Hypothalamus (tissue), 51 donors: ENCODE data around the gene POLL.

Experiments used
- DNase-seq, 51 donors: peaks; one replicate each; lab custom pipeline; 2025; lab: John Stamatoyannopoulos, UW

POLL gene

DNA sequence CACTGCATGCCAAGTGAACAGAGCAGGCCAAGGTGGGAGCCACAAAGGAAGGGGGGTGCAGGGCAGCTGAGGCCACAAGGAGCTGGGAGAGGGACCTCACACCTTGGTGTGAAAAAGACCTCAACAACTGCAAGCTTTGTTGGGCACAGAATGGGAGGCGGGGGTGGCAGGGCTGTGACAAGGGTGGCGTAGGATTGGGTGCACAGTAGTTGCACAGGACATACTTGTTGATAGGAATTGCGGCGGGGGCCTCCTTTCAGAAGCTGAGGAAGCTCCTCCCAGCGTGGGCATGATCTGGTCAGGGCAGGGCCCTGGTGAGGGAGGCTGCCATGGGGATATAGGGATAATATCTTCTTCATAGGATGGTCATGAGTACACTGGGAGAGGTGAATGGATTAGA lies 25.8 kb downstream of the POLL start:
- DNase-seq: no peak

DNA sequence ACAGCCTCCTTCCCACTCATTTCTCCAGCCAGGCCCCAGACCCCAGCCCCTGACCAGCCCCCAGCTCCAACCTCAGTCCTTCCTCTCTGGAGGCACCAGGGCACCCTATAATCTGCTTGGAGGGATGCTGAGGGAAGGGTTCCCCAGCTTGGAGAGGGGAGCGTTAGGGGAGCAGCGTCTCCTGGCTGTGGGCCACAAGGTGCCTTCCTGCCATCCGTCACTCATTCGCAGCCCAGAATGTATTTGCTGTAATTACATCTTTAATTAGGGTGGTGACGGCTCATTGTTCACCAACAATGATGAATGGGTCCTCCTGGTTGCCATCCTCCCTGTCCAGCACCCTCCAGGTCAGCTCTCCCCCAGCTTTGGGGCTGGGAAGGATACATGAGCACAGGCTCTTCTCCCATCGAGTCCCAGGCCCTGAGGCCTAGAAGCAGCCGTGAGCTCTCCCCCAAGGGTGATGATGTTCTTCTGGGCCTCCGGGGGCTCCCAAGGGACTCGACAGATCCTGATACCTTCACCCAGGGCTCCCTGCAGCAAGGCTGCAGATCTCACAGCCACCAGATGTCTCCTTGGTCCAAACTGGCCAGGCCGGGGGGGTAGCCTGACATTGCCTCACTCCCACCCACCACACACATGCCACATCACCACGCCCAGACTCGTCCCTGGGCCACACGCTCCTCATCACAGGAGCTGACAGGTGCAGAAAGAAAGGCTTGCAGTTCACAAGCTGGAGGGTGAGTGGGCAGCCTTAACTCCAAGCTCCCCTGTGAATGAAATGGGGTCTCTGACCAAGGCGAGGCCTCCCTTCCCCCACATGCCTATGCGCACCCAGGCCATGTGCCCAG lies 26.8 kb downstream of the POLL start:
- no peak for DNase-seq

DNA sequence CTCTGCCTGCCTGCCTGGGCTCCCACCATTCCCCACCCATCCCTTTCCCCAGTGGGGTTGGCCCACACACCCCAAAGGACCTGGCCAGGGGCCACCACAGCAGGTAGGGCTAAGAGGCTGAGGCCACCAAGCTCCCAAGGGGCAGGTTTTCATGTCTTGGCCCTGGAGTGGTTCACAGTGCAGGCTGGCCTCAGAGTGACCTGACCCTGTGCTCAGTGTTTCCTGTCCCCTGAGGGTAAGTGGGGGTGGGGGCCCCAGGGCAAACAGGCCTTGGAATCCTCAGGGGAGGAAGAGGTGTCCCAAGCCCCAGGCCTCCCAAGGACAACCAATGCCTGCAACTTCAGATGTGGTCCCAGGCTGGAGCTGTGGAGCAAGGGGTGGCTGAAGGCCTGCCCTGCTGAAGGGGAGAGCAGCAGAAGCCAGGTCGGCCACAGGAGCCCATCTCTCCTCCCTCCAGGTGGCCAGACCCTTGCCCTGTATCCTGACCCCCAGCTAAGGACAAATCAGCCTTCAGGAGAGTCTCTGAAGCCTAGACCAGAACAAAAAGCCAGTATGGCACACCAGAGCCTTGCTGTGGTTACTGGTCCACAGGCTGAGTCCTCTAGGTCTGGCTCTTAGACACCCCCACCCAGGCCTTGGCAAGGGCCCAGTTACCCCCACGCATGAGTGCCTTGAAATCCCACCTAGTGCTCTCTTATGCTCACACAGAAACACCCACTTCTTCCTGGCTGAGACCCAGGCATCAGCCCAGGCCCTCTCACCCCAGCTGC lies 27.6 kb downstream of the POLL start:
- DNase-seq: no peak

DNA sequence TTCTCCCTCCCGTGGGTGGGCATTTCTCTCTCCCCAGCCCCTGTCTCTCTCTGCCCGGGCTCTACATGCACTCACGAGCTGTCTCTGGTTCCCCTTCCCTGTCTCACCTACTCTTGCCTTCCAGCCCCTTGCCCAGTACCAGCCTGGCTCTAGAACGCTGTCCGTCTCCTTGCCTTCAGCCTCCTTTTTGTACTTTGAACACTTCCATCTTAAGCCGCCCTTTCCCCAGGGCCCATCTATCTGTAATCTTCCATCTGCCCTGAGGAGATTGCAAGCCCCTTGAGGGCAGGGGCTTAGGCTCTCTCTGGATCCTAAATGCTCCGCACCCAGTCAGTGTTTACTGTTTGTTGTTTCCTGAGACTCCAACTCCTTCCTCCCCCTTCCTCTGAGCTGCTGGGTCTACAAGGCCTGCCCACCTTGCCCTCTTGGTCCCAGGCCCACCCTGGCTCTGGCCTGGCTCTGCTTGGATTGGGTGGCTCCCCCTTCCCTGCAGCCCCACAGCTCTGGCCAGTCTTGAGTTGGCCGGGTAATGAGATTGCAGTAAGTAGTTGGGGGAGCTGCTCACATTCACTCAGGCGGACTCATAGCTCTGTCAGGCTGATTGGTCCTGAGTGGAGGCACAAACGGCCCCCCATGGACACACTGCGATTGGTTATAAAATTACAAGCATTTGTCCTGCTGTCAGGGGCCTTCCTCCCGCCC lies 28.3 kb downstream of the POLL start:
- DNase-seq: no peak

DNA sequence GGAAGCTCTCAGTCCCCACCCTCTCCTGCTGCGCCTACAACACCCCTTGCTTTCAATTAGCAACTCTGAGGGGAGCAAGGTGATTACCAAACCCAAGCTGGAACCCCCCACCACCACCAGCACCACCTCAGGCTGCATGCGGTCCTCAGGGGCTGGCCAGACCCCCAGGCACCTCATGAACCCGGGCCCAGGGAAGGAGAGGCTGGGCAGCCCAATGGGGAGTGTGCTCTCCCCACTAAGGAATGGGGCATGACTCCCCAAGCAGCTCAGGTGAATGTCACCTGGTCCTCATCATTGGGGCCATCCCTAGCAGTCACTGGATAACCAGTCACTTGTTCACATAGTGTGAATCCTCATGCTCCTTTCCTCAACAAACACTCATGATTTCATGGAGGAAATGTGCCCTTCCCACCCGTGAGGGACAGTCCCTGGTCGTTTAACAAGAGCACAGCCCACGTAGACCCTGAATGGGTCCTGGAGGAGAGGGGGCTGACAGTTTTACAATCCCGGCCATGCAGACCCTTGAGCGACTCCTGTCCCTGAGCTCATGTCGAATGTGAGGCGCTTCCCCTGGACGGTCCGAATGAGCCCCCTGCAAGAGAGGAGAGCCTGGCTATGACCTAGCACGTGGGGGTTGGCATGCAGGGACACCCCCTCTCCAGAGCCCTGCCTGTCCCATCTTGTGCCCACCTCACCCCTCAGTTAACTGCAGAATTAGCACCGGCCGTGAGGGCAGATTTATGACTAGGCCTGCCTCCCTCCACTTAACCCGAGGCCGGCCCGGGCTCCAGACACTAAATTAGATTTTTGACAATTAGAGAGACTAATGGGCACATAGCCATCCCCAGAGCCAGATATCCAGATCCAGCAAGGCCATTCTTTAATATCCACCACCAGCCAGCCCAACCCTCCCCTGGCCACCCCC lies 29.1 kb downstream of the POLL start:
- no peak for DNase-seq

DNA sequence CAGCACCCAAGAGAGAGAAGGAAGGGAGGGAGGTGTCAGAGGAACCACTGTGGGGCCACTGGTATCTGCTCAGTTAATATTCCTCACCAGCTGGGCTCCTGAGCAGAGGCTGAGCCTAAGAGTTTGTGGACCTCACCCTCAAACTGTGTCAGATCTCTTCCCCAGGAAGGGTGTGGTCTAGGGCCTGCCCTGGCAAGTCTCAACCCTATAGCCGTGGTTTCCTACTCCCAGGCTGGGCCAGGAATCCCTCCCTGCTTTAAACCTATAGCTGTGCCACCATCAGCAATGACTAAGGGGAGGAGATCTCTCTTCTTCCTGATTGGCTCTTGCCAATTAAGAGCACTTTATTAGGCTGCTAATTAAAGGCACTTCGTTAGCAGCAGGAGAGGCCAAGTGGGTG lies 29.9 kb downstream of the POLL start:
- DNase-seq: no peak

DNA sequence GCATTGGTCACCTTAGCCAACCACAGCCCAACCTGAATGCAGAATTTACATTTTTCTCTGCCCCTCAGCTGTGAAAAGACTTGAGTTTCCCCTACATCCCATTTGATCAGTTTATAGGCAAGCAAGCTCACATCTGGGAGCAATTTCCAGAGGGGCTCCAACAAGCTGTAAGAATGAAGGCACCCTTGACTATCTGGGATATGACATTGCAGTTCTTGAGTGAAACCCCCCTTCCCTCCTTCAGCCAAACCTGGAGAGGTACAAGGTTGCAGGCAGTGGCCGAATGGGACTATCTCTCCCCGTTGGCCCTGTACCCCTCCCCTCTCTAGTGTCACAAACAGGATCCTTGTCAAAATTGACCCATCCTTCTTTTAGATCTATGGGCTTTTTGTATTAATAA lies 30.5 kb downstream of the POLL start:
- DNase-seq: no peak

DNA sequence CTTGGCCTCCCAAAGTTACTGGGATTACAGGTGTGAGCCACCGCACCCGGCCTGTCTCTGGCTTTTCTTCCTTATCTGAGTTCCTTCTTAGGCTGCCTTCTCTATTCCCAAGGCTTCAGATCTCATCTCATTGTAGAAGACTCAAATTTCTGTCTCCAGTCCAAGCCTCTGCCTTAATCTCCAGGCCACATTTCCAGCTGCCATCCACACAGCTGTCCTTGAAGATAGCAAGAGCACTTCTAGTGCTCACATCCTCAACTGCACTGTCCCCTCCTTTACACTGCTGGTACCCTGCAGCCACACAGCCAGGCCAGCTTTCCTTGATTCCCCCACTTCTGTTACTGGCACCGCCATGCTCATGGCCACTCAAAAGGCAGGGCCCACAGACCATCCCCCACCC lies 35.6 kb downstream of the POLL start:
- DNase-seq: no peak

DNA sequence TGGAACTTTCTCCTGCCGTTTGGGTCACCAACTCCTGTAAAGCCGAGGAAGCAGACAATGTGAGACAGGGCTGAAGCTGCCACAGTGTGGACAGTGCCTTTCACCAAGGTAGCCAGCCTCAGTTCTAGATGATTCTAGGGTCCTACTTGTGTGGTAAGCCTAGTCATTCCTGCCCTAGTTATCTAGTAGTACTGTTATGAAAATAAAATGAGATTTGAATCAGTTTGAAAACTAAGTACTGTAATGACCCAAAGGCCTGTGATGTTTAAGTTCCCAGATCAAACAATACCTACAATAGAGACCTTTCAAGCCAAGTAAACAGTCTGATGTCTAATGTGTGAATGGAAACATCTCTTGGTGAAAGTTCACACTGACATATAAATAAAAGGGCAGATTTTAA lies 37.1 kb downstream of the POLL start:
- no peak for DNase-seq

DNA sequence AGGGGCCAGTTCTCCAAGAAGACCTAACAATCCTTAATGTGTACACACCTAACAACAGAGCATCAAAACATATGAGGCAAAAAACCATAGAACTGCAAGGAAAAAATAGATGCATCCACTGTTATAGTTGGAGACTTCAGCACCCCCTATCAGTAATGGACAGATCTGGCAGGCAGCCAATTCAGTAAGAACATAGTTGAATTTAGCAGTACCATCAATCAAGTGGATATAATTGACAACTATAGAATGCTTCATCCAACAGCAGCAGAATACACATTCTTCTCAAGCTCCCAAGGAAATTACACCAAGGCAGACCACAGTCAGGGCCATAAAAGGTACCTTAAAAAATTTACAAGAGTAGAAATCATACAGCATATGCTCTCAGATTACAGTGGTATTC lies 42.2 kb downstream of the POLL start:
- no peak for DNase-seq

DNA sequence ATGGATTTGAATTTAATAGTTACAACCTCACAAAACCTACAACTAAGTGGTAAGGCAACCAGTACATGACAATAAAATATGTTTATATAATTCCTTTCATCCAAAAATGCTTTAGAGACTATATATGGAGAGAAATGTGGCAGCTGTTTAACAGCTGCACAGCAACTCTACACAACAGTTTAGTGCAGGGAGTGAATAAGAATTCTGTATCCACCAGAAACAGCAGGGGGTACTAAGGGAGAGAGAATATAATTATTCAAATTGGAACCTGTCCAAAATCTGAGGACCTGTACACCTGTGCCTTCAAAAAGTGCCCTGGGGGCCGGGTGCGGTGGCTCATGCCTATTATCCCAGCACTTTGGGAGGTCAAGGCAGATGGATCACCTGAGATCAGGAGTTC lies 49.6 kb downstream of the POLL start:
- no peak for DNase-seq

DNA sequence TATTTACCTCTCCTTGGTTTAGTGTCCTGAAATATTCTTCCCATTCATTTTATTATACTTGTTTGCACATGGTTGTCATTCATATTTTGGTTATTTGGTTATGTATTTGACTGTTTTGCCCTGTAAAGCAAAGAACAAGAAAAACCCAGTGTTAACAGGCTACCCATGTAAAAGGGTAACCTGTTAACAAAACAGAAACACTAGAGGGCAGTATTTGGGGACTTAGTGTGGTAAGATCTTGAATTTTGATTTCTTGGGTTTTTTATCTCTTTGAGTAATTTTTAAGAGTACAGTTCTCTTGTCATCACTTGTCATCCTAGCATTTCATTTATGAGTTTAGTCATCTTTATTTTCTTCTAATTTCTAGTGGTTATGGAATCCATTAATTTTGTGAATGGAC lies 51.3 kb downstream of the POLL start:
- no peak for DNase-seq

DNA sequence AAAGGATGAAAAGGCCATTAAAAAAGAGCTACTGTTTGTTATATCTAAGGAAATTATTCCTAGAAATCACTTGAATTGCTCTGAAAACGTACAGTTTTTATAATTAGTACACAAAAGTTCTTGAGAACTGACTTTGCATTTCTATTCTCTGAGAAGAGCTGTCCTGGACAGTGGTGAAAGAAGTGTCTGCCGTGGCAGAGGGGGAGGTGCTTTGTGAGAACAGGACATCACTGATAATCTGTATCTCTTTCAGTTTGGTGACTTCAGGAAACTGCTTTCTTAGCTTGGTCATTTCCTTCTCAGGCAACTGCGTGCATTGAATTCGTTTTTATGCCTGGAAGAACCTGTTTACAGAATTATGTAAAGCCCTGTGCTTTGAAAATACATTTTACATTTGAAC lies 52.1 kb downstream of the POLL start:
- no peak for DNase-seq

DNA sequence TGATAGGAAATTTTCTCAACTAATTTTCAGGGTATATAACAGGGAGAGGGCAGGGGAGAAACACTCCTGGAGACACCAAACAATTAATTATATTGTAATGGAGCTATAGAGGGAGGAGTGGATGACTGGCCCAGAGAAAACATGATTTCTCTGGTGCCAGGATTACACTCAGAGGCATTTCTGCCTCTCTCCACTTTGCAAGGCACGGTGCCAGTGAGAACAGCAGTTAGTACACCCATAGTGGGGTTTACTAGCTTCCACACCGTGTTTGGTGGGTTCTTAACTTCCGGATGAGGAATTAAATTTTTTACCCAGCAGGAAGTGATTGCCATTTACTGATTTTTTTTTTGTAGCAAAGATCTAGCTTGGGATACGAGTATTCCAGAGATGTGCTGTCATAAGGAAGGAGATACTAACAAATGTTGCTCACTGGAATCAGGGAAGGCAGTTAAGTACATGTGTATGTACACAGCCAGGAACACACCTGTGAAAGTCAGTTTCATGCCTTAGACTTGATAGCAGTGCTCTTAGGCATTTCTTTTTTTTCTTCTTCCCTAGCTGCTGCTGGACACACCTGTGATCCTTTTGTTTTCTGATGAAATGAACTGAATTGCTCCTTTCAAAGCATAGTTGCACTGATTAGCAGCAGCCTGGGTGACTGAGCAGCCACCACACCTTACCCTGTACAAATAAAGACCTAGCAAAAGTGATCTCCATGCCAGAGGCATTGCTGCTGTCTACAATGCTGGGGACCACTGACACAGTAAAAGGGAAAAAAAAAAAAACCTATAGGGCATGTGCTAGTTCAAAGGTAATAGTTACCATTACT lies 58.1 kb downstream of the POLL start:
- DNase-seq: peak in 1 of 51 donors; percentile 1

DNA sequence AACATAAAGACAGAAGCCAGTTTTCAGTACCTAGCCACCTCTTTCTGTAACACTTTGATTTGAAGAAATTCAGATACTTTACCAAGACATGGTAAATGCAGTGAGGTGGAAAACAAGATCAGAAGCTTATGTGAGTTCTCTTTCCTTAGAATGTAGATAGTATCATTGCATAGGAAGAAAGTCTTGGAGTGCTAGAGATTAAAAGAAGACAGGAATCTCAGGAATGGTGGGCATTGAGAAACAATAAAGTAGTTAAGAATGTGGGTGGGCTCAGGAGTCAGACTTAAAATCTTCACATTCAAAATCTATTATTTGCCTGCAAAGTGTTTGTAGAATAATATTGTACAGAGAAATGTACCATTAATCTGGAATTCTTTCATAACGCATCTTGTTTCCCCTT lies 58.9 kb downstream of the POLL start:
- DNase-seq: no peak
